Osteocyte (in vitro differentiated cells): ENCODE results near the gene PDZRN3. TPM values are rescaled to one million over a fixed set of nuclear protein-coding genes. Genes with fewer than 3 reads are reported as not detected.

Source experiments
- DNase-seq: peaks from one replicate; pipeline ENCODE4 v3.0.0; 2021; ENCODE audit warnings: mixed read lengths; ENCODE audit not compliant: unreplicated experiment; ENCODE audit errors: extremely low spot score
- H3K27ac Mint-ChIP-seq: one replicate; pipeline ENCODE4 v1.8.0; 2021; ENCODE audit warnings: mild to moderate bottlenecking, mixed read lengths; ENCODE audit not compliant: unreplicated experiment
- H3K27me3 Mint-ChIP-seq: one replicate; pipeline ENCODE4 v1.8.0; 2021; ENCODE audit warnings: mixed read lengths; ENCODE audit not compliant: unreplicated experiment
- H3K36me3 Mint-ChIP-seq: one replicate; pipeline ENCODE4 v1.8.0; 2021; ENCODE audit warnings: mixed read lengths; ENCODE audit not compliant: unreplicated experiment
- H3K4me1 Mint-ChIP-seq: one replicate; pipeline ENCODE4 v1.8.0; 2021; ENCODE audit warnings: mixed read lengths; ENCODE audit not compliant: unreplicated experiment
- H3K4me3 Mint-ChIP-seq: one replicate; pipeline ENCODE4 v1.8.0; 2021; ENCODE audit warnings: mild to moderate bottlenecking, moderate library complexity, mixed read lengths; ENCODE audit not compliant: unreplicated experiment
- H3K9me3 Mint-ChIP-seq: one replicate; pipeline ENCODE4 v1.8.0; 2021; ENCODE audit warnings: mixed read lengths; ENCODE audit not compliant: unreplicated experiment
- CTCF ChIP-seq: fragments of 200-600 bp; sonication (generic); IDR thresholded peaks from 2 replicates; pipeline ENCODE4 v1.5.0; 2021; ENCODE audit warnings: antibody characterized with exemption, mild to moderate bottlenecking, moderate library complexity
- total RNA-seq: library from RNA; stranded (reverse); gene quantifications from 2 replicates; pipeline ENCODE4 v1.2.1, GENCODE V29; 2021

The PDZRN3 gene
- total RNA-seq, 1 donor from 2014 or later, result 34.1 TPM

- no peak overlapping the region for H3K27ac Mint-ChIP-seq
- DNase-seq, result no peak
- no peak for TF ChIP-seq CTCF
- H3K9me3 Mint-ChIP-seq, result no peaks in the 10 kb centered on the region
- H3K4me1 Mint-ChIP-seq, result peaks cover 30% of the 10 kb centered on the region
- no peak overlapping the region for H3K4me3 Mint-ChIP-seq
- H3K36me3 Mint-ChIP-seq, result peaks cover 3% of the 10 kb centered on the region
- H3K27me3 Mint-ChIP-seq, result no peaks in the 10 kb centered on the region
Observed at GRCh38 chr3:73558727-73559075, 66.0 kb downstream of the PDZRN3 start.

GRCh38 chr3:73557986-73558726 is 66.6 kb downstream of the PDZRN3 start:
- peaks cover 2% of the 10 kb centered on the region for H3K36me3 Mint-ChIP-seq
- H3K4me1 Mint-ChIP-seq, result peaks cover 29% of the 10 kb centered on the region
- DNase-seq, result no peak
- no peaks in the 10 kb centered on the region for H3K9me3 Mint-ChIP-seq
- no peak for TF ChIP-seq CTCF
- H3K27ac Mint-ChIP-seq, result no peak overlapping the region
- H3K27me3 Mint-ChIP-seq, result no peaks in the 10 kb centered on the region
- H3K4me3 Mint-ChIP-seq, result no peak overlapping the region

GRCh38 chr3:73556520-73557372 is 68.0 kb downstream of the PDZRN3 start:
- Mint-ChIP-seq H3K9me3 (no peaks in the 10 kb centered on the region), H3K4me1 (peaks cover 29% of the 10 kb centered on the region), H3K27me3 (no peaks in the 10 kb centered on the region), H3K36me3 (peaks cover 2% of the 10 kb centered on the region), H3K4me3 (no peak overlapping the region), H3K27ac (no peak overlapping the region)
- no peak for TF ChIP-seq CTCF
- no peak for DNase-seq

GRCh38 chr3:73555076-73555475 is 69.7 kb downstream of the PDZRN3 start:
- Mint-ChIP-seq H3K27me3 (no peaks in the 10 kb centered on the region), H3K9me3 (peaks cover 4% of the 10 kb centered on the region), H3K27ac (no peak overlapping the region), H3K4me3 (no peak overlapping the region), H3K4me1 (peaks cover 23% of the 10 kb centered on the region), H3K36me3 (peaks cover 7% of the 10 kb centered on the region)
- DNase-seq, result no peak
- no peak for TF ChIP-seq CTCF

GRCh38 chr3:73552700-73553099 is 72.0 kb downstream of the PDZRN3 start:
- Mint-ChIP-seq H3K36me3 (peaks cover 7% of the 10 kb centered on the region), H3K4me1 (peaks cover 21% of the 10 kb centered on the region), H3K27ac (no peak overlapping the region), H3K9me3 (peaks cover 4% of the 10 kb centered on the region), H3K27me3 (no peaks in the 10 kb centered on the region), H3K4me3 (no peak overlapping the region)
- DNase-seq, result no peak
- TF ChIP-seq CTCF, result no peak
